GM20431 (cell line): ENCODE data around the gene ZNF648.

Experiments
- in situ Hi-C: fragments of 300-500 bp; cut with MseI, MboI; formaldehyde crosslinking; loops from one replicate; pipeline ENCODE4 v1.15.0; 2020; ENCODE audit warnings: low sequenced_read_pairs; ENCODE audit not compliant: unreplicated experiment

Gene ZNF648

GRCh38 chr1:182083851-182084486 lies 22.5 kb upstream of the ZNF648 start:
- in situ Hi-C loops: loop anchor here (25.0 kb wide), 1 partner anchor 703 kb away; the partner anchor contains the start of gene NPL

GRCh38 chr1:182080955-182081582 lies 19.6 kb upstream of the ZNF648 start:
- in situ Hi-C loops: loop anchor here (25.0 kb wide), 1 partner anchor 706 kb away; the partner anchor contains the start of gene NPL

GRCh38 chr1:182080040-182080439 lies 18.5 kb upstream of the ZNF648 start:
- in situ Hi-C loops: loop anchor here (25.0 kb wide), 1 partner anchor 707 kb away; the partner anchor contains the start of gene NPL

GRCh38 chr1:182071924-182072323 lies 10.4 kb upstream of the ZNF648 start:
- in situ Hi-C loops: loop anchor here (25.0 kb wide), 2 partner anchors 585 to 860 kb away; partner anchors contain the start of gene CACNA1E

- in situ Hi-C loops: loop anchor here (25.0 kb wide), 2 partner anchors 582 to 857 kb away; partner anchors contain the start of gene CACNA1E
These were observed 7.5 kb upstream of the ZNF648 start for GRCh38 chr1:182069028-182069466.

- in situ Hi-C loops: loop anchor here (25.0 kb wide), 2 partner anchors 580 to 855 kb away; partner anchors contain the start of gene CACNA1E
These were observed 5.4 kb upstream of the ZNF648 start for GRCh38 chr1:182066934-182067333.

GRCh38 chr1:182065126-182065845 lies 3.8 kb upstream of the ZNF648 start:
- in situ Hi-C loops: loop anchor here (25.0 kb wide), 2 partner anchors 578 to 853 kb away; partner anchors contain the start of gene CACNA1E

GRCh38 chr1:182064611-182065010 lies 3.1 kb upstream of the ZNF648 start:
- in situ Hi-C loops: loop anchor here (25.0 kb wide), 2 partner anchors 577 to 852 kb away; partner anchors contain the start of gene CACNA1E

GRCh38 chr1:182062223-182062622 lies 711 bp upstream of the ZNF648 start:
- in situ Hi-C loops: loop anchor here (25.0 kb wide), 2 partner anchors 575 to 850 kb away; partner anchors contain the start of gene CACNA1E

GRCh38 chr1:182060877-182061276 lies 635 bp downstream of the ZNF648 start:
- in situ Hi-C loops: loop anchor here (25.0 kb wide), 2 partner anchors 574 to 849 kb away; partner anchors contain the start of gene CACNA1E

- in situ Hi-C loops: loop anchor here (25.0 kb wide), 2 partner anchors 573 to 848 kb away; partner anchors contain the start of gene CACNA1E
These were observed 1.6 kb downstream of the ZNF648 start for GRCh38 chr1:182059936-182060335.

GRCh38 chr1:182056601-182057366 lies 4.7 kb downstream of the ZNF648 start:
- in situ Hi-C loops: loop anchor here (25.0 kb wide), 2 partner anchors 569 to 844 kb away; partner anchors contain the start of gene CACNA1E

GRCh38 chr1:182054698-182055326 lies 6.7 kb downstream of the ZNF648 start:
- in situ Hi-C loops: loop anchor here (25.0 kb wide), 2 partner anchors 568 to 843 kb away; partner anchors contain the start of gene CACNA1E

GRCh38 chr1:182052355-182052754 lies 9.2 kb downstream of the ZNF648 start:
- in situ Hi-C loops: loop anchor here (25.0 kb wide), 2 partner anchors 565 to 840 kb away; partner anchors contain the start of gene CACNA1E

- in situ Hi-C loops: loop anchor here (25.0 kb wide), 2 partner anchors 565 to 840 kb away; partner anchors contain the start of gene CACNA1E
These were observed 9.6 kb downstream of the ZNF648 start for GRCh38 chr1:182051938-182052337.

GRCh38 chr1:182050481-182051448 lies 10.7 kb downstream of the ZNF648 start:
- in situ Hi-C loops: loop anchor here (25.0 kb wide), 2 partner anchors 563 to 838 kb away; partner anchors contain the start of gene CACNA1E

- in situ Hi-C loops: no loop called here
These were observed 12.9 kb downstream of the ZNF648 start for GRCh38 chr1:182048562-182048961.
